SK-N-SH (cell line): ENCODE data around the gene A2M.

ENCODE experiments used
- EP300 ChIP-seq, 2 experiments: IDR thresholded peaks; 2 replicates each; pipeline versions ENCODE4 v1.4.0 to v1.6.1; 2012; ENCODE audit warnings: borderline replicate concordance in 1 of 2, low read depth in 1 of 2, low read length in 1 of 2
- MEF2A ChIP-seq: IDR thresholded peaks from 2 replicates; pipeline ENCODE4 v1.4.0; 2012; ENCODE audit warnings: low read depth, borderline replicate concordance
- MXI1 ChIP-seq: IDR thresholded peaks from 2 replicates; pipeline ENCODE4 v1.6.1; 2012; ENCODE audit warnings: mild to moderate bottlenecking, low read depth, low read length, improper control_type of control experiment
- NFIC ChIP-seq: IDR thresholded peaks from 2 replicates; pipeline ENCODE4 v1.4.0; 2012; ENCODE audit warnings: borderline replicate concordance
- POLR2AphosphoS5 ChIP-seq: IDR thresholded peaks from 2 replicates; pipeline ENCODE4 v1.6.1; 2012; ENCODE audit warnings: low read depth, low read length
- RAD21 ChIP-seq: IDR thresholded peaks from 2 replicates; pipeline ENCODE4 v1.6.1; 2012; ENCODE audit warnings: mild to moderate bottlenecking, low read length
- TEAD4 ChIP-seq: IDR thresholded peaks from 2 replicates; pipeline ENCODE4 v1.4.0; 2012; ENCODE audit warnings: mild to moderate bottlenecking, borderline replicate concordance; ENCODE audit not compliant: insufficient read depth
- TF ChIP-seq, protein P1 (sequence below): fragments of 200-600 bp; sonication (generic); IDR thresholded peaks from 2 replicates; pipeline ENCODE4 v1.6.1; 2017; ENCODE audit warnings: antibody characterized with exemption, mild to moderate bottlenecking, moderate library complexity
- TF ChIP-seq, protein P2 (sequence below): IDR thresholded peaks from 2 replicates; pipeline ENCODE4 v1.4.0; 2012; ENCODE audit warnings: low read depth, borderline replicate concordance
- TF ChIP-seq, protein P3 (sequence below): fragments of 150-350 bp; IDR thresholded peaks from 2 replicates; pipeline ENCODE4 v1.6.1; 2017; ENCODE audit warnings: antibody characterized with exemption, low read length, low read depth, borderline replicate concordance

DNA sequence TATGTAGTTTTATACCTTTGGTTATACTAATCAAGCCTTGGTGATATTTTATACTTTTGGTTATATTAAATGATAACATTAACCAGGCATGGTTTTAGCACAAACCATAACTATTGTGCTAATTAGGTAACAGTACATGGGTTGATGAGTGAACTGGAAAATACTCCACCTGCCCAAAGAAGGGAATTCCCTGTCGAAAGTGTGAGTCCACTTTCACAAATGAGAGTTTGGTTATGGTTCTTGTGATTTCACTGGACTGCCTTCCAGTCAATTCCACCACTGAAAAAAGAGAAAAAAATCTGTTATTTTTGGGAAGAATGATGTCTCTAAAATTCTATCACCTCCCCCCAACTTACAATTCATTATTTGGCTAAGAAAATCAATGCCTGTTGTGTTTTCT is 9.7 kb downstream of the A2M start:
- TF ChIP-seq, protein P1, sequence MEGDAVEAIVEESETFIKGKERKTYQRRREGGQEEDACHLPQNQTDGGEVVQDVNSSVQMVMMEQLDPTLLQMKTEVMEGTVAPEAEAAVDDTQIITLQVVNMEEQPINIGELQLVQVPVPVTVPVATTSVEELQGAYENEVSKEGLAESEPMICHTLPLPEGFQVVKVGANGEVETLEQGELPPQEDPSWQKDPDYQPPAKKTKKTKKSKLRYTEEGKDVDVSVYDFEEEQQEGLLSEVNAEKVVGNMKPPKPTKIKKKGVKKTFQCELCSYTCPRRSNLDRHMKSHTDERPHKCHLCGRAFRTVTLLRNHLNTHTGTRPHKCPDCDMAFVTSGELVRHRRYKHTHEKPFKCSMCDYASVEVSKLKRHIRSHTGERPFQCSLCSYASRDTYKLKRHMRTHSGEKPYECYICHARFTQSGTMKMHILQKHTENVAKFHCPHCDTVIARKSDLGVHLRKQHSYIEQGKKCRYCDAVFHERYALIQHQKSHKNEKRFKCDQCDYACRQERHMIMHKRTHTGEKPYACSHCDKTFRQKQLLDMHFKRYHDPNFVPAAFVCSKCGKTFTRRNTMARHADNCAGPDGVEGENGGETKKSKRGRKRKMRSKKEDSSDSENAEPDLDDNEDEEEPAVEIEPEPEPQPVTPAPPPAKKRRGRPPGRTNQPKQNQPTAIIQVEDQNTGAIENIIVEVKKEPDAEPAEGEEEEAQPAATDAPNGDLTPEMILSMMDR = no peak
- TF ChIP-seq RAD21 (no peak), MXI1 (no peak), POLR2AphosphoS5 (no peak), NFIC (no peak), MEF2A (no peak), TEAD4 (no peak), EP300 (IDR thresholded peaks at IDR 0.05; ENCODE audit: borderline replicate concordance in 1 of 2, low read depth in 1 of 2, low read length in 1 of 2) (no peak)
- TF ChIP-seq, protein P2, sequence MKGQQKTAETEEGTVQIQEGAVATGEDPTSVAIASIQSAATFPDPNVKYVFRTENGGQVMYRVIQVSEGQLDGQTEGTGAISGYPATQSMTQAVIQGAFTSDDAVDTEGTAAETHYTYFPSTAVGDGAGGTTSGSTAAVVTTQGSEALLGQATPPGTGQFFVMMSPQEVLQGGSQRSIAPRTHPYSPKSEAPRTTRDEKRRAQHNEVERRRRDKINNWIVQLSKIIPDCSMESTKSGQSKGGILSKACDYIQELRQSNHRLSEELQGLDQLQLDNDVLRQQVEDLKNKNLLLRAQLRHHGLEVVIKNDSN = no peak
- TF ChIP-seq, protein P3, sequence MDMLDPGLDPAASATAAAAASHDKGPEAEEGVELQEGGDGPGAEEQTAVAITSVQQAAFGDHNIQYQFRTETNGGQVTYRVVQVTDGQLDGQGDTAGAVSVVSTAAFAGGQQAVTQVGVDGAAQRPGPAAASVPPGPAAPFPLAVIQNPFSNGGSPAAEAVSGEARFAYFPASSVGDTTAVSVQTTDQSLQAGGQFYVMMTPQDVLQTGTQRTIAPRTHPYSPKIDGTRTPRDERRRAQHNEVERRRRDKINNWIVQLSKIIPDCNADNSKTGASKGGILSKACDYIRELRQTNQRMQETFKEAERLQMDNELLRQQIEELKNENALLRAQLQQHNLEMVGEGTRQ = no peak
